K562 (cell line): Measurements from ENCODE around the gene SLC66A2. TPM values are rescaled to one million over a fixed set of nuclear protein-coding genes. Genes with fewer than 3 reads are reported as not detected.

Source experiments
- ATAC-seq: fragments of 200-7000 bp; cut with Tn5 transposase; 3 replicates; pipeline ENCODE4 v1.9.1; 2020; ENCODE audit warnings: moderate library complexity
- BruUV-seq: library from RNA; stranded (reverse); fragments of 400-500 nt; replicated peaks from 2 replicates; lab custom pipeline; 2021; lab: Mats Ljungman, UMichigan
- CTCF ChIA-PET: fragments of 300-600 bp; formaldehyde crosslinking; extraction: SDS; loops from one replicate; lab custom pipeline; 2021; ENCODE audit warnings: low intra/inter-chr PET ratio; lab: Yijun Ruan, JAX
- POLR2A ChIA-PET: fragments of 300-600, 350-650 bp; sonication (Branson Sonifier 250); formaldehyde crosslinking; extraction: SDS; loops from one replicate; lab custom pipeline; 2021; ENCODE audit warnings: antibody characterized with exemption, inconsistent platforms; lab: Yijun Ruan, JAX
- DNase-seq, 4 experiments: peaks; one replicate each; pipeline versions ENCODE4 v3.0.0 to v3.0.0-alpha.2; 2011 to 2018; ENCODE audit warnings: low spot score in 3 of 4, mixed read lengths in 3 of 4; ENCODE audit errors: extremely low read depth in 1 of 4
- FAIRE-seq: peaks from 2 replicates; lab custom pipeline; 2011; peaks lifted over from hg19 to GRCh38; lab: Jason Lieb, UNC
- H2AFZ ChIP-seq: 2 replicates; pipeline ENCODE4 v1.6.0; 2011; ENCODE audit warnings: low read depth, low read length, control low read depth, inconsistent platforms
- H3K27ac ChIP-seq: fragments of 200-600 bp; 3 replicates; pipeline ENCODE4 v1.8.0; 2011; ENCODE audit warnings: low read depth, mild to moderate bottlenecking, control low read depth, inconsistent platforms, low read length, moderate library complexity, mixed read lengths; ENCODE audit errors: extremely low read depth
- H3K27me3 ChIP-seq, 2 experiments: fragments of 300-600 bp in 1 of 2; 2 replicates in 1 of 2; 3 replicates in 1 of 2; pipeline versions ENCODE4 v1.6.0 to v1.8.0; 2011; ENCODE audit warnings: inconsistent platforms in 2 of 2, low read length in 2 of 2, mild to moderate bottlenecking in 1 of 2, mixed read lengths in 1 of 2, moderate library complexity in 1 of 2; ENCODE audit not compliant: control insufficient read depth in 2 of 2, insufficient read depth in 2 of 2
- H3K36me3 ChIP-seq: fragments of 300-600 bp; 3 replicates; pipeline ENCODE4 v1.8.0; 2011; ENCODE audit warnings: mild to moderate bottlenecking, low read length, inconsistent platforms; ENCODE audit not compliant: control insufficient read depth, insufficient read depth
- H3K4me1 ChIP-seq, 2 experiments: fragments of 200-600 bp in 1 of 2; replicated peaks in 1 of 2; 2 replicates in 1 of 2; 3 replicates in 1 of 2; pipeline versions ENCODE4 v1.5.1 to v1.8.0; 2011; ENCODE audit warnings: inconsistent platforms in 2 of 2, low read length in 2 of 2, mild to moderate bottlenecking in 1 of 2, mixed read lengths in 1 of 2, moderate library complexity in 1 of 2; ENCODE audit not compliant: control insufficient read depth in 2 of 2, insufficient read depth in 2 of 2
- H3K4me2 ChIP-seq: 2 replicates; pipeline ENCODE4 v1.6.1; 2011; ENCODE audit warnings: low read length, control low read depth, inconsistent platforms, mixed read lengths; ENCODE audit not compliant: insufficient read depth
- H3K4me3 ChIP-seq: fragments of 200-600 bp; sonication (generic), shearing (Covaris generic); 2 replicates; pipeline ENCODE4 v1.5.1; 2016; ENCODE audit warnings: control low read depth, inconsistent platforms
- H3K79me2 ChIP-seq: fragments of 200-600 bp; 3 replicates; pipeline ENCODE4 v1.8.0; 2011; ENCODE audit warnings: low read length, inconsistent platforms; ENCODE audit not compliant: control insufficient read depth, insufficient read depth
- H3K9ac ChIP-seq, 2 experiments: 2 replicates each; pipeline versions ENCODE4 v1.6.0 to v1.6.1; 2011; ENCODE audit warnings: low read depth in 2 of 2, low read length in 2 of 2, control low read depth in 1 of 2, inconsistent platforms in 1 of 2, mild to moderate bottlenecking in 1 of 2, mixed read lengths in 1 of 2; ENCODE audit not compliant: insufficient read depth in 1 of 2
- H3K9me1 ChIP-seq: one replicate; pipeline ENCODE4 v1.6.0; 2011; ENCODE audit warnings: inconsistent platforms, mild to moderate bottlenecking, low read length, moderate library complexity; ENCODE audit not compliant: control insufficient read depth, insufficient read depth
- H3K9me3 ChIP-seq: replicated peaks from 2 replicates; pipeline ENCODE4 v1.5.1; 2011; ENCODE audit warnings: low read depth, low read length, inconsistent platforms; ENCODE audit not compliant: control insufficient read depth, insufficient read depth
- H4K20me1 ChIP-seq: replicated peaks from 2 replicates; pipeline ENCODE4 v1.6.1; 2011; ENCODE audit warnings: low read length, inconsistent platforms, mixed read lengths; ENCODE audit not compliant: control insufficient read depth, insufficient read depth
- BCL6 ChIP-seq: fragments of 250-450 bp; sonication (Bioruptor Pico); IDR thresholded peaks from 2 replicates; pipeline ENCODE4 v1.4.0; 2020
- CBFB ChIP-seq: sonication (generic); formaldehyde crosslinking; IDR thresholded peaks from 2 replicates; pipeline ENCODE4 v1.4.0; 2020; ENCODE audit warnings: mild to moderate bottlenecking, missing genetic modification reagents
- E2F6 ChIP-seq, 2 experiments: IDR thresholded peaks; 2 replicates each; pipeline ENCODE4 v1.6.1; 2011; ENCODE audit warnings: borderline replicate concordance in 1 of 2, control low read depth in 1 of 2, low read depth in 1 of 2, low read length in 1 of 2, mild to moderate bottlenecking in 1 of 2, mixed read lengths in 1 of 2, moderate library complexity in 1 of 2; ENCODE audit not compliant: insufficient read depth in 1 of 2, insufficient read length in 1 of 2, poor library complexity in 1 of 2, severe bottlenecking in 1 of 2; ENCODE audit errors: extremely low read depth in 1 of 2
- KLF1 ChIP-seq: fragments of 450-650 bp; IDR thresholded peaks from 2 replicates; pipeline ENCODE4 v1.6.1; 2016; ENCODE audit warnings: missing genetic modification characterization, missing compliant biosample characterization
- MECOM ChIP-seq: fragments of 250-450 bp; sonication (Bioruptor Pico); IDR thresholded peaks from 2 replicates; pipeline ENCODE4 v1.8.0; 2022; ENCODE audit warnings: inconsistent platforms
- NCOR1 ChIP-seq: fragments of 450-650 bp; IDR thresholded peaks from 2 replicates; pipeline ENCODE4 v1.6.1; 2016; ENCODE audit warnings: mild to moderate bottlenecking, moderate library complexity
- NR2F6 ChIP-seq: fragments of 450-650 bp; formaldehyde crosslinking; IDR thresholded peaks from 2 replicates; pipeline ENCODE4 v1.4.0; 2020; ENCODE audit warnings: mild to moderate bottlenecking
- NUFIP1 ChIP-seq: fragments of 450-650 bp; IDR thresholded peaks from 2 replicates; pipeline ENCODE4 v1.6.1; 2018; ENCODE audit not compliant: partially characterized antibody
- SMC3 ChIP-seq: conservative IDR thresholded peaks from 2 replicates; pipeline ENCODE4 v1.6.1; 2011; ENCODE audit warnings: low read depth, low read length, improper control_type of control experiment; ENCODE audit not compliant: insufficient read depth
- SPI1 ChIP-seq: IDR thresholded peaks from 2 replicates; pipeline ENCODE4 v1.6.1; 2011; ENCODE audit warnings: low read depth, low read length, control low read depth, borderline replicate concordance
- WGBS: fragments of 100-300 bp; shearing (Covaris generic); methylation state at CpG from one replicate; pipeline ENCODE4 v1.1.6; 2016; ENCODE audit warnings: low coverage, mixed read lengths; ENCODE audit not compliant: insufficient coverage; ENCODE audit errors: missing lambda C conversion rate; 5-methylcytosine and 5-hydroxymethylcytosine counted together
- in situ Hi-C: fragments of 300-500 bp; cut with MboI; formaldehyde crosslinking; loops from 4 replicates; pipeline ENCODE4 v1.15.0; 2018; ENCODE audit warnings: inconsistent platforms, mixed read lengths
- intact Hi-C: fragments of 100-400 bp; cut with micrococcal nuclease; formaldehyde crosslinking; loops from 2 replicates; pipeline ENCODE4 v1.14.2; 2022
- polyA plus RNA-seq, 8 experiments: library from polyadenylated mRNA; depleted of rRNA in 4 of 8; stranded (reverse) in 5 of 8; unstranded in 3 of 8; fragments of >200 nt; fragmentation: Nextera tagmentation in 2 of 8; fragmentation: Illumina TruSeq in 1 of 8; extraction: Ambion mirVana in 2 of 8; extraction: Trizol in 1 of 8; gene quantifications; 2 replicates each; pipeline versions ENCODE4 v1.2.1 to v1.2.3, GENCODE V29; 2011 to 2014; ENCODE audit warnings: inconsistent platforms in 1 of 8, missing spikeins in 1 of 8
- total RNA-seq, 7 experiments: library from RNA; depleted of rRNA in 6 of 7; stranded (reverse); fragments of >200 nt in 6 of 7; fragmentation: Illumina TruSeq in 2 of 7; extraction: Trizol in 2 of 7; gene quantifications; 2 replicates each; pipeline versions ENCODE4 v1.2.1 to v1.2.3, GENCODE V29; 2011 to 2021; ENCODE audit warnings: low replicate concordance in 1 of 7

Gene SLC66A2
- total and polyA plus RNA-seq, 9 of the 15 experiments (the other 6 are each of a cell fraction or from before 2014, with no cell fraction given), result 0.25 to 17.5 (median 5.6) TPM

- TF ChIP-seq CBFB (CRISPR knock-in tag), result no peak
- no peak for TF ChIP-seq BCL6 (CRISPR knock-in tag)
- TF ChIP-seq NCOR1, result no peak
- no peak for TF ChIP-seq NUFIP1
- no peak for TF ChIP-seq NR2F6
- TF ChIP-seq KLF1 (tag), result no peak
- no peak for TF ChIP-seq MECOM
- no peak for TF ChIP-seq E2F6 (IDR thresholded peaks at IDR 0.05; ENCODE audit: borderline replicate concordance in 1 of 2, extremely low read depth in 1 of 2, insufficient read depth in 1 of 2, insufficient read length in 1 of 2, low read depth in 1 of 2, low read length in 1 of 2, poor library complexity in 1 of 2, severe bottlenecking in 1 of 2)
These were observed 77.9 kb downstream of the SLC66A2 start (continued) for GRCh38 chr18:79873449-79874110.

- no peak for FAIRE-seq
These were observed 78.7 kb downstream of the SLC66A2 start for GRCh38 chr18:79872527-79873444.

More at GRCh38 chr18:79872527-79873444, 78.7 kb downstream of the SLC66A2 start:
- Histone ChIP-seq H3K36me3 (no peaks in the 10 kb centered on the region), H3K4me1 (peaks cover 0 to 18% of the 10 kb centered on the region in 2 experiments; a peak in 2 of 5 replicates), H3K9ac (no peak overlapping the region), H4K20me1 (no peaks in the 10 kb centered on the region), H2AFZ (no peak overlapping the region), H3K9me1 (no peaks in the 10 kb centered on the region), H3K27ac (no peak overlapping the region), H3K4me2 (no peak overlapping the region), H3K4me3 (no peak overlapping the region), H3K9me3 (no peaks in the 10 kb centered on the region), H3K79me2 (no peaks in the 10 kb centered on the region), H3K27me3 (peaks cover 25 to 88% of the 10 kb centered on the region in 2 experiments; a peak in 4 of 5 replicates)
- in situ Hi-C loops, result no loop called here
- no peak for TF ChIP-seq SMC3
- peak; percentile 66; the same call in 1 of the 2 replicates for TF ChIP-seq SPI1
- CTCF ChIA-PET, result no interaction called here
- intact Hi-C loops, result no loop called here
- WGBS, result 24% methylated on average over 12 of the region's 36 CpGs
- BruUV-seq, result no TSS peak
- no peak for DNase-seq
- ATAC-seq, result no peak
- POLR2A ChIA-PET, result interaction anchor here (1.1 kb wide), 1 partner anchor 11 kb away, joined by 3 read pairs; no protein-coding TSS in a partner anchor
